ENCODE measurements around the gene PACSIN1.

PACSIN1 gene

DNA sequence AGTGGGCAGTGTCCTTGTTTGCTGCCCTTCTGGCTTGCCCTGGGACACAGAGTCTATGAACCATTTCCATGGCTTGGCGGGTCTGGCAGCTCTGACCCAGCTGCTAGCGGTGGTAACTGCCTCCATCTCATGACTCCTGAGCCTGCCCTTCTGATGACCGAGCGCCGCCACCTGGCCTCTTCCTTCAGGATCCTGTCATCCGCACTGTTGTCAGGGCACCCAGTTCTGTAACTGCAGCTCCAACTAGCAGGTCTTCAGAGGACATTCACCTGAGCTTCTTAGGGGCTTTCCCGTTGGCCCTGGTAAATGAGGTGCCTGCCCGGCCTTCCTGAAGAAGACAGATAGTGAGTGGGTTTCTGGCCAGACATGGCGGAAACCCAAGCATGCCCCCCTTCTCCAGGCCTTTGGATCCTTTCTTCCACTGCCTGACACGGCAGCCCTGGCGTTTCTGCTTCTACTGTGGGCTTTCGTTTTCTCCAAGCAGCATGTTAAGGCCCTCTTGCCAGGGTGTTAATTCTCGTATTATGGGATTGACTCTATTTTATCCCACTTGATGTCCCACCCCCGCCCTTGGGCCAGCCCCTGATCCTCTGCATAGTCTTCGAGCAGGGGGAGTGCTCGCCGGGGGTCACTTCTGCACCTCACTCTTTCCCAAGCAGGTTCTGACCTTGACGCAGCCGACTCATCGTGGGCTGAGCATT is 24.7 kb downstream of the PACSIN1 start:
- TF ChIP-seq, protein P1, sequence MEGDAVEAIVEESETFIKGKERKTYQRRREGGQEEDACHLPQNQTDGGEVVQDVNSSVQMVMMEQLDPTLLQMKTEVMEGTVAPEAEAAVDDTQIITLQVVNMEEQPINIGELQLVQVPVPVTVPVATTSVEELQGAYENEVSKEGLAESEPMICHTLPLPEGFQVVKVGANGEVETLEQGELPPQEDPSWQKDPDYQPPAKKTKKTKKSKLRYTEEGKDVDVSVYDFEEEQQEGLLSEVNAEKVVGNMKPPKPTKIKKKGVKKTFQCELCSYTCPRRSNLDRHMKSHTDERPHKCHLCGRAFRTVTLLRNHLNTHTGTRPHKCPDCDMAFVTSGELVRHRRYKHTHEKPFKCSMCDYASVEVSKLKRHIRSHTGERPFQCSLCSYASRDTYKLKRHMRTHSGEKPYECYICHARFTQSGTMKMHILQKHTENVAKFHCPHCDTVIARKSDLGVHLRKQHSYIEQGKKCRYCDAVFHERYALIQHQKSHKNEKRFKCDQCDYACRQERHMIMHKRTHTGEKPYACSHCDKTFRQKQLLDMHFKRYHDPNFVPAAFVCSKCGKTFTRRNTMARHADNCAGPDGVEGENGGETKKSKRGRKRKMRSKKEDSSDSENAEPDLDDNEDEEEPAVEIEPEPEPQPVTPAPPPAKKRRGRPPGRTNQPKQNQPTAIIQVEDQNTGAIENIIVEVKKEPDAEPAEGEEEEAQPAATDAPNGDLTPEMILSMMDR (IDR thresholded peaks at IDR 0.05; ENCODE audit: extremely low read depth, insufficient read depth, missing control alignments): no peak
- in situ Hi-C loops (cut with MboI; ENCODE audit: low pct_unique_long_range_greater_than_20kb, low sequenced_read_pairs, unreplicated experiment): no loop called here

DNA sequence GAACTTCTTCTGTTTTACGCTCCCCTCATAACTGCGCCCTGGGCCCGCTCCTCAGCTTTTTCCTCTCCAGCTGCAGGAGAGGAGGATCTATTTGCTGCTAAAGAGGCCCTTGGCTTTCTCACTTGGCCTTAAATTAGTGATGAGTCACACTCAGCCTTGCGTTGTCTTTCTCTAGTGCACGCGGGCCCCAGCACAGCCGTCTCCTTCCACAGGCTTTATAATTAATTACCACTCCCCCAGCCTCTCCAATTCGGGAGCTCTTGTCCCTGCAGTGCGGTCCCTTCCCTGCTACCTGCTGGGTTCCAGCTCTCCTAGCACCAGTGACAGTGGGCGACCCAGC is 25.2 kb downstream of the PACSIN1 start:
- TF ChIP-seq, protein P1 (IDR thresholded peaks at IDR 0.05; ENCODE audit: extremely low read depth, insufficient read depth, missing control alignments): no peak
- DNase-seq (ENCODE audit: low spot score): no peak
- in situ Hi-C loops (cut with MboI; ENCODE audit: low pct_unique_long_range_greater_than_20kb, low sequenced_read_pairs, unreplicated experiment): no loop called here

More for the DNA sequence above, 24.7 kb downstream of the PACSIN1 start:
- no peak for DNase-seq (ENCODE audit: low spot score)

DNA sequence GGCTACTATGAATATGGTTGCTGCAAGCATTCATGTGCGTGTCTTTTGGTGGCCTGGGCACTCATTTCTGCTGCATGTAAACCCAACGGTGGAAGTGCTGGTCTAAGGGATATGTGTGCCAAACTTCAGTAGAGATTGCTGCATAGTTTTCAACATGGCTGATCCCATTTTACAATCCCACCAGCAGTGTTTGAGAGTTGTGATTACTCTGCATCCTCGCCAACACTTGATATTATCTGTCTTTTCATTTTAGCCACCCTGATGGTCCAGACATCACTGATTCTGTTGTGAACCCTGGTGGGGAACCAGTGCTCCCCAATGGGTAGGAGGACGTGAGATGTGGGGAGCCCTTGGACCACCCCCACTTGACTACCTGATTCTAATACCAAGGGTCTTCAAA is 27.5 kb downstream of the PACSIN1 start:
- in situ Hi-C loops (cut with MboI; ENCODE audit: low pct_unique_long_range_greater_than_20kb, low sequenced_read_pairs, unreplicated experiment): no loop called here

DNA sequence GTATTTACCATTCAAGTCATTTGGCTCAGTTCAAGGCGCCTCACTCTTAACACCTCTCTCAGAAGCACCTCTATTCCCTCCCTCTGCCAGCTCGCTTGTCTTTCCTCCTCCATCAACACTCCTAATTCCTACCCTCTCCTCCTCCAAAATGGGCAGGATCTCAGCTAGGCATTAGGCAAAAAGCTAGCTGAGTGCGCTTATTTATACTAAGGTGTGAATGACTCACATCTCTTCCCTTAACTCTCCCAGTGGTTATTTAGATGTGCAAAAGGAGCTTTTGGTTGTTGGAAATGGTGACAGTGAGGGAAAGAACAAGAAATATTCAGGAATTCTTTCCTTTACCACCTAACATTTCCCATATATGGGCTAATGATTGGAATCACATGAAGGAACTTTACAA is 29.1 kb downstream of the PACSIN1 start:
- TF ChIP-seq, protein P1 (IDR thresholded peaks at IDR 0.05; ENCODE audit: extremely low read depth, insufficient read depth, missing control alignments): no peak
- in situ Hi-C loops (cut with MboI; ENCODE audit: low pct_unique_long_range_greater_than_20kb, low sequenced_read_pairs, unreplicated experiment): no loop called here
- no peak for DNase-seq (ENCODE audit: low spot score)

More for the DNA sequence above, 27.5 kb downstream of the PACSIN1 start:
- no peak for DNase-seq (ENCODE audit: low spot score)
- TF ChIP-seq, protein P1 (IDR thresholded peaks at IDR 0.05; ENCODE audit: extremely low read depth, insufficient read depth, missing control alignments): no peak

DNA sequence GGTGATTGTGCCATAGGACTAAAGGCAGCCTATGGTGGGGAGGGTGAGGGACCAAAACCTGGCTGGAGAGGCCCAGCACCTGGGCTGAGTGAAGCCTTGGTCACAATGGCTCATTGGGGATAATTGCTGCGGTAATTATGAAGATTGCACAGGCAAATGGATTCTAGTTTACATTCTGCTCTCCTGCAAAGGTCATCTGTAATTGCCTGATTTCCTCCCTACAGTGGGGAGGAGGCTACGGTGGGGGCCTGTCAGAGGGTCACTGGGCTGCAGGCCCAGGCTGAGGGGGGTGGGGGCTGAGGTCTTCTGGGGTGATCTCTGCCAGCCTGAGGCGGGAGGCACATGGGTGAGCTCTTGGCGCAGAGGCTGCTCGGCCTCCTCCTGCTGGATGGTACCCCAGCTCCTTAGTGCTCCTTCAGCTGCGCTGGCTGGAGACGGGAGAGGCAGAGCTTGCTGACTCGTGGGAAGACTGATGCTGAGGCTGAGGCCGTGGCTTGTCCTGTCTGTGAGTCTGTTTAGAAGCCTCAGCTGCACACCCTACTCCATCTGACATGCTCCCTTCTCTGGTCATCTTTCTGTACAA is 30.3 kb downstream of the PACSIN1 start:
- in situ Hi-C loops (cut with MboI; ENCODE audit: low pct_unique_long_range_greater_than_20kb, low sequenced_read_pairs, unreplicated experiment): no loop called here
- DNase-seq (ENCODE audit: low spot score): no peak
- TF ChIP-seq, protein P1 (IDR thresholded peaks at IDR 0.05; ENCODE audit: extremely low read depth, insufficient read depth, missing control alignments): no peak

DNA sequence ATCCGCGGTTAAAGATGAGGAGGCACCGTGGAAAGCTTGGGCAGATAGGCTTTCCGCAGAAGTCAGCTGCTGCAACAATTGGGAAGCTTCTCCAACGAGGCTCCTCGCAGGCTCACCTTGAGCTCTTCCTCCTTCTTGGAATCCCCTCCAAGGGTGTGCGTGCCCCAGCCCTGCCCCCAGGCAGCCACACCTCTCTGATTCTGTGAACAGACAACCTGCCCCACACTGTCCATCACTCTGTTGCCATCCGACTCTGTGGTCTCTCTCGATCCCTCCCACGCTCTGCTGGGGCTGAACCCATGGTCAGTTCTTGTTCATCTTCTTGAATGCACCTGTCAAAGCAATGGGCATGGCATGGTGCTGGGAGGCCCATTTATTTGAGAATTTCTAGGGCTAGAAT is 31.5 kb downstream of the PACSIN1 start:
- TF ChIP-seq, protein P1 (IDR thresholded peaks at IDR 0.05; ENCODE audit: extremely low read depth, insufficient read depth, missing control alignments): no peak
- in situ Hi-C loops (cut with MboI; ENCODE audit: low pct_unique_long_range_greater_than_20kb, low sequenced_read_pairs, unreplicated experiment): no loop called here
- no peak for DNase-seq (ENCODE audit: low spot score)

Measured in GM13977 (cell line).